ENCODE results near the gene PERCC1. TPM values are rescaled to one million over a fixed set of nuclear protein-coding genes. Genes with fewer than 3 reads are reported as not detected.
A peak's percentile ranks its signal among the peaks of the same experiment; 100 is the strongest.

PERCC1 gene
- total RNA-seq, 6 experiments from 2014 or later = not detected

- H3K27me3 Mint-ChIP-seq (ENCODE audit: insufficient read depth) = no peaks in the 10 kb centered on the region; the same call in none of the 2 replicates
- H3K27ac Mint-ChIP-seq = no peak overlapping the region
- H3K4me1 Mint-ChIP-seq (ENCODE audit: low read depth) = no peaks in the 10 kb centered on the region
- TF ChIP-seq CTCF (IDR thresholded peaks at IDR 0.05) = no peak
- no peak for DNase-seq
- no peak overlapping the region for H3K4me3 Mint-ChIP-seq
- H3K36me3 Mint-ChIP-seq (ENCODE audit: low read depth) = peaks cover 5% of the 10 kb centered on the region; the same call in 1 of the 2 replicates
- H3K9me3 Mint-ChIP-seq = no peaks in the 10 kb centered on the region
Measured at GRCh38 chr16:1455190-1456171, 24.6 kb downstream of the PERCC1 start.

GRCh38 chr16:1456951-1457350, 26.1 kb downstream of the PERCC1 start:
- Mint-ChIP-seq H3K36me3 (ENCODE audit: low read depth) (no peaks in the 10 kb centered on the region), H3K27ac (no peak overlapping the region), H3K27me3 (ENCODE audit: insufficient read depth) (no peaks in the 10 kb centered on the region; the same call in 1 of the 2 replicates), H3K9me3 (no peaks in the 10 kb centered on the region), H3K4me3 (no peak overlapping the region), H3K4me1 (ENCODE audit: low read depth) (no peaks in the 10 kb centered on the region)
- DNase-seq = no peak
- TF ChIP-seq CTCF (IDR thresholded peaks at IDR 0.05) = no peak

- DNase-seq = no peak
- H3K27me3 Mint-ChIP-seq (ENCODE audit: insufficient read depth) = no peaks in the 10 kb centered on the region; the same call in 1 of the 2 replicates
Measured at GRCh38 chr16:1457489-1458245, 26.8 kb downstream of the PERCC1 start.

GRCh38 chr16:1458336-1458976, 27.6 kb downstream of the PERCC1 start:
- H3K27ac Mint-ChIP-seq = no peak overlapping the region
- no peak overlapping the region for H3K4me3 Mint-ChIP-seq
- no peaks in the 10 kb centered on the region for H3K9me3 Mint-ChIP-seq
- H3K36me3 Mint-ChIP-seq (ENCODE audit: low read depth) = no peaks in the 10 kb centered on the region
- no peaks in the 10 kb centered on the region for H3K4me1 Mint-ChIP-seq (ENCODE audit: low read depth)
- no peaks in the 10 kb centered on the region; the same call in 1 of the 2 replicates for H3K27me3 Mint-ChIP-seq (ENCODE audit: insufficient read depth)
- peak; percentile 10 for DNase-seq
- TF ChIP-seq CTCF (IDR thresholded peaks at IDR 0.05) = no peak

More at GRCh38 chr16:1457489-1458245, 26.8 kb downstream of the PERCC1 start:
- H3K4me3 Mint-ChIP-seq = no peak overlapping the region
- no peaks in the 10 kb centered on the region for H3K9me3 Mint-ChIP-seq
- no peaks in the 10 kb centered on the region for H3K36me3 Mint-ChIP-seq (ENCODE audit: low read depth)
- no peaks in the 10 kb centered on the region for H3K4me1 Mint-ChIP-seq (ENCODE audit: low read depth)
- H3K27ac Mint-ChIP-seq = no peak overlapping the region
- TF ChIP-seq CTCF (IDR thresholded peaks at IDR 0.05) = no peak

GRCh38 chr16:1458977-1459341, 28.1 kb downstream of the PERCC1 start:
- no peak for TF ChIP-seq CTCF (IDR thresholded peaks at IDR 0.05)
- H3K27ac Mint-ChIP-seq = no peak overlapping the region
- H3K4me1 Mint-ChIP-seq (ENCODE audit: low read depth) = no peaks in the 10 kb centered on the region
- H3K9me3 Mint-ChIP-seq = no peaks in the 10 kb centered on the region
- no peaks in the 10 kb centered on the region; the same call in 1 of the 2 replicates for H3K27me3 Mint-ChIP-seq (ENCODE audit: insufficient read depth)
- H3K36me3 Mint-ChIP-seq (ENCODE audit: low read depth) = no peaks in the 10 kb centered on the region
- no peak overlapping the region for H3K4me3 Mint-ChIP-seq
- no peak for DNase-seq
